Keratinocyte (primary cell): ENCODE measurements around the gene KLHL25. TPM values are rescaled to one million over a fixed set of nuclear protein-coding genes. Genes with fewer than 3 reads are reported as not detected.

Source experiments
- DNase-seq: peaks from one replicate; pipeline ENCODE4 v3.0.0-alpha.2; 2011; ENCODE audit warnings: low read depth, missing footprints, low spot score
- FAIRE-seq: peaks from 2 replicates; lab custom pipeline; 2011; peaks lifted over from hg19 to GRCh38; lab: Jason Lieb, UNC
- H2AFZ ChIP-seq: 2 replicates; pipeline ENCODE4 v1.6.0; 2012; ENCODE audit warnings: low read length, control low read depth, inconsistent platforms; ENCODE audit not compliant: control insufficient read depth
- H3K27ac ChIP-seq: 2 replicates; pipeline ENCODE4 v1.5.1; 2011; ENCODE audit warnings: low read length; ENCODE audit not compliant: control insufficient read depth, insufficient read depth
- H3K27me3 ChIP-seq: 3 replicates; pipeline ENCODE4 v1.6.0; 2011; ENCODE audit warnings: low read length; ENCODE audit not compliant: control insufficient read depth, insufficient read depth; ENCODE audit errors: extremely low read depth
- H3K36me3 ChIP-seq, 2 experiments: 2 replicates in 1 of 2; 3 replicates in 1 of 2; pipeline ENCODE4 v1.5.1; 2011; ENCODE audit warnings: low read length in 2 of 2, mild to moderate bottlenecking in 1 of 2; ENCODE audit not compliant: control insufficient read depth in 2 of 2, insufficient read depth in 2 of 2; ENCODE audit errors: extremely low read depth in 1 of 2
- H3K4me1 ChIP-seq: 3 replicates; pipeline ENCODE4 v1.5.1; 2011; ENCODE audit warnings: low read length; ENCODE audit not compliant: control insufficient read depth, insufficient read depth; ENCODE audit errors: extremely low read depth
- H3K4me2 ChIP-seq: 3 replicates; pipeline ENCODE4 v1.6.0; 2011; ENCODE audit warnings: low read depth, low read length; ENCODE audit not compliant: control insufficient read depth, insufficient read depth; ENCODE audit errors: extremely low read depth
- H3K4me3 ChIP-seq, 3 experiments: fragments of 200-600 bp in 1 of 3; sonication (generic) in 1 of 3; 2 replicates in 2 of 3; 3 replicates in 1 of 3; pipeline ENCODE4 v1.5.1; 2011 to 2016; ENCODE audit warnings: low read length in 3 of 3, mild to moderate bottlenecking in 3 of 3, control low read depth in 2 of 3, inconsistent platforms in 1 of 3, low read depth in 1 of 3, mixed read lengths in 1 of 3, mixed run types in 1 of 3, moderate library complexity in 1 of 3; ENCODE audit not compliant: control insufficient read depth in 2 of 3, insufficient read depth in 2 of 3; ENCODE audit errors: extremely low read depth in 1 of 3
- H3K79me2 ChIP-seq: 2 replicates; pipeline ENCODE4 v1.6.0; 2012; ENCODE audit warnings: low read length; ENCODE audit not compliant: control insufficient read depth, insufficient read depth
- H3K9ac ChIP-seq: 3 replicates; pipeline ENCODE4 v1.6.0; 2011; ENCODE audit warnings: low read length; ENCODE audit not compliant: control insufficient read depth, insufficient read depth; ENCODE audit errors: extremely low read depth
- H3K9me1 ChIP-seq: 3 replicates; pipeline ENCODE4 v1.6.0; 2011; ENCODE audit warnings: low read length; ENCODE audit not compliant: control insufficient read depth, insufficient read depth; ENCODE audit errors: extremely low read depth
- H3K9me3 ChIP-seq: 2 replicates; pipeline ENCODE4 v1.5.1; 2012; ENCODE audit warnings: low read depth, low read length; ENCODE audit not compliant: control insufficient read depth
- H4K20me1 ChIP-seq: 3 replicates; pipeline ENCODE4 v1.6.0; 2011; ENCODE audit warnings: low read length; ENCODE audit not compliant: control insufficient read depth, insufficient read depth; ENCODE audit errors: extremely low read depth
- CTCF ChIP-seq, 3 experiments: IDR thresholded peaks in 1 of 3; conservative IDR thresholded peaks in 1 of 3; optimal IDR thresholded peaks in 1 of 3; 2 replicates in 2 of 3; 3 replicates in 1 of 3; pipeline versions ENCODE3 to v1.5.1; 2011; ENCODE audit warnings: low read length in 3 of 3, mild to moderate bottlenecking in 3 of 3, moderate library complexity in 2 of 3, control low read depth in 1 of 3, inconsistent platforms in 1 of 3; ENCODE audit not compliant: insufficient read depth in 2 of 3; ENCODE audit errors: extremely low read depth in 1 of 3
- EZH2 ChIP-seq: IDR thresholded peaks from one replicate; pipeline ENCODE4 v1.6.1; 2012; ENCODE audit warnings: inconsistent platforms, mild to moderate bottlenecking, low read length, moderate library complexity
- dilution Hi-C: fragments of 300-500 bp; cut with MboI; formaldehyde crosslinking; loops from one replicate; pipeline ENCODE4 v1.7.0; 2020; ENCODE audit warnings: low sequenced_read_pairs; ENCODE audit not compliant: extremely low pct_ligation_motif_present
- polyA plus RNA-seq, 5 experiments: library from polyadenylated mRNA; depleted of rRNA in 3 of 5; stranded (reverse) in 3 of 5; stranded (forward) in 1 of 5; unstranded in 1 of 5; fragments of >200 nt; gene quantifications; 1 replicate in 1 of 5; 2 replicates in 3 of 5; 3 replicates in 1 of 5; pipeline versions ENCODE4 v1.2.1 to v1.2.3, GENCODE V29; 2011 to 2012; ENCODE audit warnings: missing spikeins in 2 of 5, low read depth in 1 of 5, low replicate concordance in 1 of 5

KLHL25 gene
- polyA plus RNA-seq, 1 donor (not counting 4 experiments of a cell fraction or from before 2014, with no cell fraction given) = 2.1 TPM

GRCh38 chr15:85828126-85828525 lies 33.4 kb upstream of the KLHL25 start:
- no peak overlapping the region for H2AFZ ChIP-seq
- H3K79me2 ChIP-seq = no peaks in the 10 kb centered on the region
- H3K9me1 ChIP-seq = no peaks in the 10 kb centered on the region
- H3K36me3 ChIP-seq = no peaks in the 10 kb centered on the region
- no peak overlapping the region for H3K4me2 ChIP-seq
- dilution Hi-C loops = no loop called here
- H3K27me3 ChIP-seq = no peaks in the 10 kb centered on the region
- TF ChIP-seq EZH2 = no peak
- TF ChIP-seq CTCF (optimal IDR thresholded peaks at IDR 0.05 in 1 of 3, IDR thresholded peaks at IDR 0.05 in 1 of 3, conservative IDR thresholded peaks at IDR 0.05 in 1 of 3; ENCODE audit: extremely low read depth in 1 of 3, insufficient read depth in 2 of 3, low read length in 3 of 3) = no peak
- FAIRE-seq (no peak), DNase-seq (no peak)
- H3K4me3 ChIP-seq = no peak overlapping the region
- H3K27ac ChIP-seq = no peak overlapping the region
- H3K4me1 ChIP-seq = no peaks in the 10 kb centered on the region
- no peak overlapping the region for H3K9ac ChIP-seq
- no peaks in the 10 kb centered on the region for H4K20me1 ChIP-seq
- H3K9me3 ChIP-seq = no peaks in the 10 kb centered on the region

- Histone ChIP-seq H3K4me2 (no peak overlapping the region), H4K20me1 (no peaks in the 10 kb centered on the region), H2AFZ (no peak overlapping the region), H3K4me1 (no peaks in the 10 kb centered on the region), H3K9me1 (no peaks in the 10 kb centered on the region), H3K27me3 (no peaks in the 10 kb centered on the region), H3K79me2 (no peaks in the 10 kb centered on the region), H3K9ac (no peak overlapping the region), H3K36me3 (no peaks in the 10 kb centered on the region), H3K4me3 (no peak overlapping the region), H3K9me3 (no peaks in the 10 kb centered on the region), H3K27ac (no peak overlapping the region)
- FAIRE-seq = no peak
- no peak for TF ChIP-seq EZH2
- no peak for TF ChIP-seq CTCF (optimal IDR thresholded peaks at IDR 0.05 in 1 of 3, IDR thresholded peaks at IDR 0.05 in 1 of 3, conservative IDR thresholded peaks at IDR 0.05 in 1 of 3; ENCODE audit: extremely low read depth in 1 of 3, insufficient read depth in 2 of 3, low read length in 3 of 3)
- dilution Hi-C loops = no loop called here
- no peak for DNase-seq
Measured at GRCh38 chr15:85826756-85827515, 32.2 kb upstream of the KLHL25 start.
